H9 (cell line): ENCODE results near the gene GLT6D1. TPM values are rescaled to one million over a fixed set of nuclear protein-coding genes. Genes with fewer than 3 reads are reported as not detected.

Experiments
- DNase-seq: peaks from one replicate; pipeline ENCODE4 v3.0.0-alpha.2; 2017
- H2AFZ ChIP-seq: one replicate; pipeline ENCODE4 v1.6.1; 2013; ENCODE audit warnings: mild to moderate bottlenecking, low read length, control low read depth, moderate library complexity
- H2AK5ac ChIP-seq: 2 replicates; pipeline ENCODE4 v1.6.1; 2013; ENCODE audit warnings: low read length, control low read depth, mixed read lengths; ENCODE audit not compliant: insufficient read length
- H2BK120ac ChIP-seq: one replicate; pipeline ENCODE4 v1.6.1; 2013; ENCODE audit warnings: low read depth, mild to moderate bottlenecking, low read length, control low read depth, inconsistent platforms; ENCODE audit not compliant: poor library complexity, severe bottlenecking
- H2BK12ac ChIP-seq: 2 replicates; pipeline ENCODE4 v1.6.1; 2013; ENCODE audit warnings: low read length, control low read depth, mixed read lengths, low read depth; ENCODE audit not compliant: insufficient read length
- H2BK15ac ChIP-seq: 2 replicates; pipeline ENCODE4 v1.6.1; 2013; ENCODE audit warnings: low read depth, low read length, control low read depth
- H2BK20ac ChIP-seq: one replicate; pipeline ENCODE4 v1.6.1; 2013; ENCODE audit warnings: low read depth, mild to moderate bottlenecking, low read length, control low read depth, inconsistent platforms; ENCODE audit not compliant: poor library complexity, severe bottlenecking
- H2BK5ac ChIP-seq: 2 replicates; pipeline ENCODE4 v1.6.1; 2013; ENCODE audit warnings: low read length, control low read depth, mixed read lengths; ENCODE audit not compliant: insufficient read length
- H3K14ac ChIP-seq: 2 replicates; pipeline ENCODE4 v1.6.1; 2013; ENCODE audit warnings: low read length, control low read depth; ENCODE audit not compliant: insufficient read depth
- H3K18ac ChIP-seq: 2 replicates; pipeline ENCODE4 v1.6.1; 2013; ENCODE audit warnings: low read depth, mild to moderate bottlenecking, mixed read lengths, low read length, control low read depth; ENCODE audit not compliant: insufficient read length
- H3K23ac ChIP-seq: 2 replicates; pipeline ENCODE4 v1.6.1; 2013; ENCODE audit warnings: low read length, control low read depth, mixed read lengths, low read depth; ENCODE audit not compliant: insufficient read length
- H3K23me2 ChIP-seq: 2 replicates; pipeline ENCODE4 v1.6.1; 2013; ENCODE audit warnings: low read depth, mild to moderate bottlenecking, mixed read lengths, low read length, control low read depth; ENCODE audit not compliant: insufficient read length, poor library complexity, severe bottlenecking
- H3K27ac ChIP-seq: 2 replicates; pipeline ENCODE4 v1.5.1; 2013; ENCODE audit warnings: low read length, control low read depth, mixed read lengths, low read depth; ENCODE audit not compliant: insufficient read length
- H3K27me3 ChIP-seq: 2 replicates; pipeline ENCODE4 v1.6.1; 2013; ENCODE audit warnings: low read length, control low read depth, inconsistent platforms; ENCODE audit not compliant: insufficient read depth
- H3K4ac ChIP-seq: 2 replicates; pipeline ENCODE4 v1.6.1; 2013; ENCODE audit warnings: low read depth, mild to moderate bottlenecking, control low read depth, inconsistent platforms, low read length, moderate library complexity
- H3K4me1 ChIP-seq: 2 replicates; pipeline ENCODE4 v1.6.1; 2013; ENCODE audit warnings: low read length, control low read depth, inconsistent platforms; ENCODE audit not compliant: insufficient read depth
- H3K4me2 ChIP-seq: 2 replicates; pipeline ENCODE4 v1.6.1; 2013; ENCODE audit warnings: low read length, control low read depth, mixed read lengths; ENCODE audit not compliant: insufficient read length, insufficient read depth
- H3K56ac ChIP-seq: 2 replicates; pipeline ENCODE4 v1.6.1; 2013; ENCODE audit warnings: low read depth, mild to moderate bottlenecking, mixed read lengths, low read length, control low read depth; ENCODE audit not compliant: insufficient read length
- H3K79me1 ChIP-seq: 2 replicates; pipeline ENCODE4 v1.6.1; 2013; ENCODE audit warnings: low read depth, mild to moderate bottlenecking, moderate library complexity, low read length, control low read depth, inconsistent platforms; ENCODE audit not compliant: insufficient read depth, poor library complexity, severe bottlenecking
- H3K79me2 ChIP-seq: 2 replicates; pipeline ENCODE4 v1.6.1; 2013; ENCODE audit warnings: low read length, control low read depth, inconsistent platforms; ENCODE audit not compliant: insufficient read depth
- H3K9ac ChIP-seq: 2 replicates; pipeline ENCODE4 v1.6.1; 2013; ENCODE audit warnings: low read length, control low read depth, mixed read lengths; ENCODE audit not compliant: insufficient read length; ENCODE audit errors: extremely low read depth
- H3K9me3 ChIP-seq: one replicate; pipeline ENCODE4 v1.6.1; 2013; ENCODE audit warnings: low read depth, low read length, inconsistent platforms; ENCODE audit not compliant: control insufficient read depth
- H3T11ph ChIP-seq: one replicate; pipeline ENCODE4 v1.6.1; 2013; ENCODE audit warnings: mild to moderate bottlenecking, low read length, control low read depth, inconsistent platforms
- H4K20me1 ChIP-seq: one replicate; pipeline ENCODE4 v1.6.1; 2013; ENCODE audit not compliant: control insufficient read depth, insufficient read length, insufficient read depth
- H4K5ac ChIP-seq: 2 replicates; pipeline ENCODE4 v1.6.1; 2013; ENCODE audit warnings: low read depth, mild to moderate bottlenecking, mixed read lengths, low read length, control low read depth; ENCODE audit not compliant: insufficient read length
- H4K8ac ChIP-seq: replicated peaks from 2 replicates; pipeline ENCODE4 v1.6.1; 2013; ENCODE audit warnings: low read length, control low read depth, mixed read lengths, low read depth; ENCODE audit not compliant: insufficient read length
- H4K91ac ChIP-seq: 2 replicates; pipeline ENCODE4 v1.6.1; 2013; ENCODE audit warnings: low read depth, mild to moderate bottlenecking, moderate library complexity, mixed read lengths, low read length, control low read depth; ENCODE audit not compliant: insufficient read length
- H3K27ac Mint-ChIP-seq, 3 experiments: 2 replicates in 2 of 3; 3 replicates in 1 of 3; pipeline ENCODE4 v1.8.0; 2020 to 2021; ENCODE audit warnings: mixed read lengths in 3 of 3, mild to moderate bottlenecking in 1 of 3, moderate library complexity in 1 of 3
- H3K27me3 Mint-ChIP-seq: 2 replicates; pipeline ENCODE4 v1.8.0; 2021; ENCODE audit warnings: low read depth, mild to moderate bottlenecking, moderate library complexity, mixed read lengths
- H3K36me3 Mint-ChIP-seq, 3 experiments: 2 replicates in 2 of 3; 3 replicates in 1 of 3; pipeline ENCODE4 v1.8.0; 2020 to 2021; ENCODE audit warnings: low read depth in 3 of 3, mixed read lengths in 3 of 3; ENCODE audit not compliant: insufficient read depth in 1 of 3
- H3K4me1 Mint-ChIP-seq, 2 experiments: 2 replicates each; pipeline ENCODE4 v1.8.0; 2020; ENCODE audit warnings: mixed read lengths in 2 of 2
- H3K4me3 Mint-ChIP-seq, 2 experiments: 2 replicates in 1 of 2; 3 replicates in 1 of 2; pipeline ENCODE4 v1.8.0; 2020 to 2021; ENCODE audit warnings: mild to moderate bottlenecking in 2 of 2, mixed read lengths in 2 of 2, moderate library complexity in 1 of 2
- H3K9me3 Mint-ChIP-seq, 2 experiments: 2 replicates in 1 of 2; 3 replicates in 1 of 2; pipeline ENCODE4 v1.8.0; 2020; ENCODE audit warnings: mild to moderate bottlenecking in 2 of 2, mixed read lengths in 2 of 2, moderate library complexity in 1 of 2
- WGBS: extraction: QIAGEN DNeasy Blood & Tissue Kit; methylation state at CpG from one replicate; pipeline ENCODE4 v1.1.7; 2013; ENCODE audit warnings: missing lambda C conversion rate, low lambda C conversion rate, mixed read lengths; ENCODE audit not compliant: insufficient read length; ENCODE audit errors: extremely low coverage; 5-methylcytosine and 5-hydroxymethylcytosine counted together
- total RNA-seq: library from RNA; stranded (reverse); gene quantifications from 2 replicates; pipeline ENCODE4 v1.2.1, GENCODE V29; 2021
- TF ChIP-seq, protein P1 (sequence below): fragments of 200-600 bp; sonication (generic); conservative IDR thresholded peaks from 3 replicates; pipeline ENCODE4 v1.8.0; 2021; ENCODE audit warnings: antibody characterized with exemption, mild to moderate bottlenecking

GLT6D1 gene
- total RNA-seq, 1 experiment from 2014 or later: not detected

- Mint-ChIP-seq H3K9me3 (peaks cover 1 to 3% of the 10 kb centered on the region in 2 experiments; a peak in 3 of 5 replicates), H3K4me3 (no peak overlapping the region), H3K36me3 (peaks cover 0 to under 1% (median under 1%) of the 10 kb centered on the region in 3 experiments; a peak in 3 of 7 replicates), H3K27ac (no peak overlapping the region; a peak in 1 of 7 replicates), H3K4me1 (0 out of 4 replicates have a peak, but pooled peaks cover 0 to 3% of the 10 kb centered on the region in 2 experiments), H3K27me3 (no peaks in the 10 kb centered on the region)
- Histone ChIP-seq H3K4me2 (no peak overlapping the region), H3K27ac (no peak overlapping the region), H3K9me3 (no peaks in the 10 kb centered on the region), H3T11ph (no peak overlapping the region), H3K14ac (no peak overlapping the region; the same call in 1 of the 2 replicates), H3K4me1 (no peaks in the 10 kb centered on the region), H2BK5ac (no peak overlapping the region), H2AK5ac (no peak overlapping the region), H2BK12ac (no peak overlapping the region), H4K91ac (no peak overlapping the region), H4K8ac (no peak overlapping the region), H3K79me2 (no peaks in the 10 kb centered on the region), H3K9ac (no peak overlapping the region), H3K23me2 (no peaks in the 10 kb centered on the region), H2BK15ac (no peak overlapping the region), H2AFZ (no peak overlapping the region), H3K18ac (no peak overlapping the region), H3K27me3 (no peaks in the 10 kb centered on the region), H3K23ac (no peak overlapping the region), H4K20me1 (no peaks in the 10 kb centered on the region), H3K56ac (no peak overlapping the region), H2BK20ac (no peak overlapping the region), H3K79me1 (no peaks in the 10 kb centered on the region), H2BK120ac (no peak overlapping the region), H3K4ac (no peak overlapping the region), H4K5ac (no peak overlapping the region)
- DNase-seq: no peak
- TF ChIP-seq, protein P1, sequence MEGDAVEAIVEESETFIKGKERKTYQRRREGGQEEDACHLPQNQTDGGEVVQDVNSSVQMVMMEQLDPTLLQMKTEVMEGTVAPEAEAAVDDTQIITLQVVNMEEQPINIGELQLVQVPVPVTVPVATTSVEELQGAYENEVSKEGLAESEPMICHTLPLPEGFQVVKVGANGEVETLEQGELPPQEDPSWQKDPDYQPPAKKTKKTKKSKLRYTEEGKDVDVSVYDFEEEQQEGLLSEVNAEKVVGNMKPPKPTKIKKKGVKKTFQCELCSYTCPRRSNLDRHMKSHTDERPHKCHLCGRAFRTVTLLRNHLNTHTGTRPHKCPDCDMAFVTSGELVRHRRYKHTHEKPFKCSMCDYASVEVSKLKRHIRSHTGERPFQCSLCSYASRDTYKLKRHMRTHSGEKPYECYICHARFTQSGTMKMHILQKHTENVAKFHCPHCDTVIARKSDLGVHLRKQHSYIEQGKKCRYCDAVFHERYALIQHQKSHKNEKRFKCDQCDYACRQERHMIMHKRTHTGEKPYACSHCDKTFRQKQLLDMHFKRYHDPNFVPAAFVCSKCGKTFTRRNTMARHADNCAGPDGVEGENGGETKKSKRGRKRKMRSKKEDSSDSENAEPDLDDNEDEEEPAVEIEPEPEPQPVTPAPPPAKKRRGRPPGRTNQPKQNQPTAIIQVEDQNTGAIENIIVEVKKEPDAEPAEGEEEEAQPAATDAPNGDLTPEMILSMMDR: no peak
- no CpG with 5 or more reads among the region's 34 CpGs for WGBS
Measured at GRCh38 chr9:135616619-135617537, 22.5 kb downstream of the GLT6D1 start.
